C4-2B (cell line): ENCODE data around the gene ANKRD44.

Experiments
- CTCF ChIP-seq: fragments of 450-650 bp; conservative IDR thresholded peaks from 2 replicates; pipeline ENCODE4 v1.5.1; 2017; ENCODE audit warnings: mild to moderate bottlenecking
- ZFX ChIP-seq: fragments of 450-650 bp; IDR thresholded peaks from 2 replicates; pipeline ENCODE4 v1.6.1; 2017

DNA sequence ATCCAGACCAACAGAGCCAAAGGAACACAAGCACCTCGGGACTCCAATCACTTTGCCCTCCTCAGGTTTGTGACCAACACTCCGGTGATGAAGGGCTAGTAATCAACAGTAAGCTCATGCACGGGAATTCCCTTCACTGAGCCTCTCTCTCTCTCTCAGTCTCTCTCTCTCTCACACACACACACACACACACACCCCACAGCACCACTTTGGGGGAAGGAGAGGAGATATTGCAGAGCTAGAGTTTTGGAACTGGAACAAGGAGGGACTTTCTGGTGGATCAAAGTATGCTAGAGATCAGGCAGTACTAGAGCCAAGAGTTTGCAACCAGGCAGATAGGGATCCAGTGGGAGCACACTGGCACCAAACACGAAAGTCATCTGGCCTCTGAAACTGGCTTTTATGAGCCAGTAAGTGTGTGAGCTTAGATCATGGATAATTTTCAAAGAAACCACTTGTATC, 98.7 kb downstream of the ANKRD44 start:
- TF ChIP-seq CTCF (no peak), ZFX (no peak)
